GM18511 (cell line): Measurements from ENCODE around the gene PDGFA.

Experiments
- ATAC-seq: cut with Tn5 transposase; IDR thresholded peaks from one replicate; pipeline ENCODE4 v1.9.1; 2021; ENCODE audit warnings: mild to moderate bottlenecking, moderate library complexity; ENCODE audit not compliant: unreplicated experiment

The PDGFA gene

GRCh38 chr7:517774-518629 lies 1.6 kb downstream of the PDGFA start:
- ATAC-seq: no peak

DNA sequence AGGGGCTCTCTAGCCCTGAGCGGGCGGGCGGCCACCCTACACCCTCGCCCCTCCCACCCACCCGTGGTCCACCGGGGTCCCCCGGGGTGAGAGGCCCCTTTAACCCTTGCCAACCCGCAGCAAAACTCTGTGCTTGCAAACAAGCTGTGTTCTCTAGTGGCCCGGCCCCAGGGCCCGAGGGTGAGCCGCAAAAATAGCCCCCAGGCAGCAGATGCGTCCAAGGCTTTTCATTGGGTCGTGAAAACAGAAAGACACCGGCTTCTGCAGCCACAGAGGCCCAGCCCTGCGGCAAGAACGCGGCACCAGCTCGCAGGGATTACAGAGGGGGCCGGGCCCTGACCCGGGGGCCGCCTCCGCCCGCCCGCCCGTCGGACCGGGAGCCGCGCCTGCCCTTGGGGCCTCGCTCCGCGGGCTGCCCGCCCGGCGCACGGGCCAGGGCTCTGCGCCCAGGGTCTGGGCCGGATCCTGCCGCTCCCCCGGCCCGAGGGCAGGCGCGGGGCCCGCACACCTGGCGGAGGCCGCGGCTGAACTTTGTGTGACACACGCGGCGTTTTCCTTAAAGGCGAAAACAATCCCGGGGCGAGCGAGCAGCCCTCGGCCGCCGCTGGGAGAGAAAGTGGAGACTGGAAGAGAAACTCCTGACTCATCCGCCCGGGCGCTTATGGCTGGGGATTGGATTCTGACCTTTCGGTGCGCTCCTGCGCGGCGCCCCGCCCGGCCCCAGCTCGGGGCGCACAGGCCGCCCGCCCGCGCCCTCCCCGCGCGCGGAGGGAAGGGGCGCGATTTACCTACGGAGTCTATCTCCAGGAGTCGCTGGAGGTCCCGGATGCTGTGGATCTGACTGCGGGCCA lies 2.8 kb downstream of the PDGFA start:
- ATAC-seq: no peak

DNA sequence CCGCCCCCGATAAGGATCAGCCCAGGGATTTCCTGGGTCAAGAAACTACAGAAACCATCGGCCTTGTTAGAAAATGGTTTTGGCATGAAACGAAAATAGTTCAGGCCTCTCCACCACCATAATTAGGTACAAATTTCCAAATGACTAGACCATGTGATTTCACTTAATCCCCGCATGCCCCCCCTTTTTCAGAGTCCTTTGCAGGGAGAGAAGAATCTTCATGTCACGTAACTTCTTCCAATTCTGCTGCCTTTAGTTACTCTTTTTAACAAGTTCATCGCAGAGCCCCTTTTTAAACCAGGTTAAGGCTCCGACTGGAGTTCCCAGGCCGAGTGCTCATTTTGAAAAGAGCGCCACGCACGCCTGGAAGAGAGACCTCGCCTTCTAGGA lies 3.4 kb downstream of the PDGFA start:
- ATAC-seq: no peak

DNA sequence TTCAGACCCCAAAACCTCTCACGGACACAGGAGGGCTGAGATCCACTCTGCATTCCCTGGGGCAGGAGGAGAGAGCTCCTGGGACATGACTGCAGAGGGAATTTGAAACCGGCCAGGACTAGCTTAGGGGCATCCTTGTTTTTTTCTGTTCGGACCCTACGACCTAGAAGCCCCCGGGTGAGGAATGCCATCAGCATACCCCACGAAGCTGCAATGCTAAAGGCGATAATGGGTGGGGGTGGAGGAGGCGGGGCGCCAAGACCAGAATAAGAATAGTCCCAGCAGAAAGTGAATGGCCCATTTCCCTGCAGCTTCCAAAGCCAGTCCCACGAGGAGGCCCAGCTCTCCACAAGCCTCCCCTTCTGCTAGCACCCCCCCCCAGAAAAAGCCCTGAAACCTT lies 4.0 kb downstream of the PDGFA start:
- ATAC-seq: no peak

GRCh38 chr7:514651-515598 lies 4.7 kb downstream of the PDGFA start:
- no peak for ATAC-seq

GRCh38 chr7:514242-514641 lies 5.4 kb downstream of the PDGFA start:
- no peak for ATAC-seq

DNA sequence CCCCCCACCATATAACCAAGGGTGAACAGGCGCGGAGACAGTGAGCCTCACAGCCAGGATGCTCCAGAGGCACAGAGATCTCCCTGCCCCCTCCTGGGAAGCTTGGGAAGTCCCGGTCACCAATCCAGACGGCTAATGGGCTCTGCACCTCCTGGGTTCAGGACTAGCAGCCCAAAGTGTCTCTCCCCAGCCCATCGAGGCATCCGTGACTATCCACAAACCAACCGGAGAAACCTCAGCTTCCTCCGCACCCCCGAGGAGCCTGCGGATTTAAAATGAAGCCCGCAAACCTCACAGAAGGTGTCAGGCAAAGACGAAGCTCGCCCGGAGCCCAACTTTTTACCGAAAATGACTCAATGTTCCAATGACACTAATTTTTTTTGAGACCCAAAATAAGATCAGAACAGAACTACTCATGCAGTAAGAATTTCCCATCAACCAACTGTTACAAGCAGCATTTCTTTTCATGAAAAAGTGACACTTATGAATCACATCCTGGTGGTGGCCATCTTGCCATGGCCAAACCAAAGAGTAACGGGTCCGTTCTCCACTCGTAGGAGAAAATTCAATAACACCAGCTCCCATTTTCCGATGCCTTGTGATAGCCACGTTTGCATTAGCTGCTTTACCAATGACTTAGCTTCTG lies 6.0 kb downstream of the PDGFA start:
- ATAC-seq: no peak

- no peak for ATAC-seq
Observed at GRCh38 chr7:512541-513311, 6.9 kb downstream of the PDGFA start.

GRCh38 chr7:512146-512510 lies 7.5 kb downstream of the PDGFA start:
- no peak for ATAC-seq

DNA sequence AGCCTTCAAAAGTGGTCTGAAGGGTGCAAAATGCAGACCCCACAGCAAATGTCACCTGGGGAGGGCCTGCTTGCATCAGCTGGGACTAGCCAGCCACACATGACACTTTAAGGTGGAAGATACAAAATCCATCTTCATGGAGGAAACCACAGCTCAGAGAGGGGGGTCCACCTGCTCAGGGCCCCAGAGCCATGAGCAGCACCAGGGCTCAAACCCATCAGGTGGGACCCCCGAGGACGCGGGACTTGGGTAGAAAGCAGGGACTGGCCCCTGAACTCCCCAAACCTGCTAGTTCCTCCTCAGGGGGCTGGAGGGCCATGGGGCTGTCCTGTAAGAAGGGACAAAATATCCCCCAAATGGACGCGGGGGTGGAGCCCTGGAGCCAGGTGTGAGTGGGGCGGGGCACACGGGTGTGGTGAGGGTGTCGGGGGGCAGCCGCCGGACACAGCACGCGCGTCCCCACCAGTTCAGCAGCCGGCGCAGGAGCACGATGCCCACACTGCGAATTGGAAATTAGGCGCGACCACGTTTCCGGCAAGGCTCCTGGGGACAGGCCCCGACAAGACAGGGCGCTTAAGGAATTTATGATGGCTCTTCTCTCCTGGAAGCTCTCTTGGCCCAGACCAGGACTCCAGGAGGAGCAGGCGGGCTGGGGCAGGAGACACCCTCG lies 8.0 kb downstream of the PDGFA start:
- no peak for ATAC-seq

GRCh38 chr7:510782-511281 lies 8.8 kb downstream of the PDGFA start:
- ATAC-seq: no peak

- no peak for ATAC-seq
Observed at GRCh38 chr7:510131-510481, 9.5 kb downstream of the PDGFA start.

- ATAC-seq: no peak
Observed at GRCh38 chr7:509426-510130, 10.1 kb downstream of the PDGFA start.

DNA sequence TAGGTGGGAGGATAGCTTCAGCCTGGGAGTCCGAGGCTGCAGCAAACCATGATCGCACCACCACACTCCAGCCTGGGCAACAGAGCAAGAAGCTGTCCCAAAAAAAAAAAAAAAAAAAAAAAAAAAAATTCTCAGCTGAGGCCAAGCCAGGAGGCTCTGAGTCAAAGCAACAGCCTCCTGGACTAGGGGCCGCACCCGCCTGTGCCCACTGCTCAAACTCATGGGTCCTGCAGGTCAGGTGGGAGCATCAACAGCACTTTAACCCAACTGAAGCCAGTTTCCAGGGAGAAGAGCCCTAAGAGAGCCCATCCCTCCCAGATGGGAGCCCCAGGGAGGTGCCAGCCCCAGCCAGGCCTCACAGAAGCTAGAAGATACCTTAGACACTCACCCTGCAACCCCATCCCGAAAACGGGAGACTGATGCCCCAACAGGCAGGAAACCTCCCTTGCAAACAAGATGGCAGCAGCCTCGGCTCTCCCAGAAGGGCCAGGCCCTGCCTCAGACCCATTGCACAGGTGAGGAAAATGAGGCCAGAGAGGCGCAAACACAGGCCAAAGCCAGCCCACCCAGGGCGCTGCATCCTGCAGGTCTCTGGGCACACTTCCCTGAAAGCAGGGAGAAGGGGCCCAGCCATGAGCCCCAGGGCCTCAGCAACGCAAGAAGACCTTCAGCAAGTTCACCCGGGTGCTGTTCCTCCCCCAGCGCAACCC lies 11.0 kb downstream of the PDGFA start:
- ATAC-seq: no peak

DNA sequence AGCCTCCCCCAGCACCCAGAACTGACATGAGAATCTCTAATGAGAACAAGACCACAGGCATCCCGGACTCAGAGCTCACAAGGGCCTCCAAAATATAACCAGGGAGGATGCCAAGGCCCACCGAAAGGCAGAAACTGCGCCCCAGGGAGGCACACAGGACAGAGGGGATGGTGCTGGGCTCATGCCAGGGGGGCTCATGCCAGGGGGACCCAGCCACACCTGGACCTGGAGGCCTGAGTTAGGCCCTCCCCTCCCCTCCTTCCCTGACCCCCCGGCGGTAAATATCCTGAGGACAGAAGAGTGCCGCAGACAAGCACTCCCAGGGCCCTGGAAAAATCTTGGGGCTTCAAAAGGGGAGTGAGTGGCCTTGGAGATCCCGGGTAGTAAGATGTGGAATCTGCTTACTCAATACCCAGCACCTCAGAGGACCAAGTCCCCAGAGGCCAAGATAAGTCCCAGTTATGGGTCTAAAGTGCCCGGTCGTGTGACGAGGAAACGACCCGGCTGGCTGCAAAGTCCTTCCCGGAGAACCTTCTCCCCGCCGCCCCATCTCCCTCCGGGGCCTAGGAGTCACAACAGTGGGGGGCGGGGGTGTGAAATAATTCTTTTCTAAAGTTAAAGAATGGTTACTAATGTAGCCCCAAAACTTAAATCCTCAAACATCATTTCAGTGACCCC lies 11.9 kb downstream of the PDGFA start:
- ATAC-seq: no peak

DNA sequence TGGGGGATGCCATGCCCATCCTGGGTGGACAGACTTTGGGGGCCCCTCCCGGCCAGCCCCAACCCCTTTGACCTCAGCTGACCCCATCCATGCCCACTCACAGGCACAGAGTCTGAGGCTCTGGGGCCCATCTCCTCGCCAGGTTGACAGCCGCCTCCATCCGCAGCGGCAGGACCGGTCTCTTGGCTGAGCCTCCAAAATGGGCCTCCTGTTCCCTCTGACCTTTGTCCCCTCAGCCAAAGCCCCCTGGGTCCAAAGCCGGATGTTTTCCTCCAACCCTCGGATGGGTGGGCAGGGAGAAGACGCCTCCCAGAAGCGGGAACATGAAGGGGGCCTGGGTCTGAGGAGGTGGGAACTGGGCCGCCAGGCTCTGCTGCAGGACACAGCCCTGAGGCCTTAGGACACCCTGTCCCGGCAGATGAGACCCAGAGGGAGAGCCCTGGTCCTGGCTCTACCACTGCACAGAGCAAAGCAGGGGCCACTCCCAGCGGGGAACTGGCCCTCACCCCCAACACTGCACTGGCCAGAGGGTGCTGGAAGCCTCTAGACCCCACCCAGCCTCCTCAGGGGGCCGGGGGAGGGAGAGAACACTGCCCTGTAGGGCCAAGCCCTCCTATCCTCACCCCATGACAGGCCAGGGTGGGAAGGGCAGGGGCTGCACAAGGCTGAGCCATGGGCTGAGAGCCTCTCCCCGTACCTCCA lies 12.6 kb downstream of the PDGFA start:
- ATAC-seq: no peak

- ATAC-seq: no peak
Observed at GRCh38 chr7:506391-506831, 13.2 kb downstream of the PDGFA start.
